ENCODE measurements around the gene MSANTD2. TPM values are rescaled to one million over a fixed set of nuclear protein-coding genes. Genes with fewer than 3 reads are reported as not detected.
"Not testable (repeated sequence)": the region's sequence is repeated elsewhere in the genome, so short reads cannot be mapped to it uniquely, and the experiment has no call there.

The MSANTD2 gene
- polyA plus RNA-seq, 2 donors = 3.8 to 9.3 TPM

- Histone ChIP-seq H3K4me3 (ENCODE audit: low read depth in 1 of 2, low read length in 2 of 2) (no peak overlapping the region), H3K9me3 (ENCODE audit: control insufficient read depth in 2 of 2, insufficient read depth in 1 of 2, low read depth in 1 of 2, low read length in 1 of 2) (no peaks in the 10 kb centered on the region), H3K36me3 (ENCODE audit: control insufficient read depth in 2 of 2, insufficient read depth in 2 of 2, low read length in 1 of 2) (no peaks in the 10 kb centered on the region), H3K4me1 (ENCODE audit: control insufficient read depth in 2 of 2, insufficient read depth in 2 of 2, low read length in 1 of 2) (no peaks in the 10 kb centered on the region), H3K27me3 (ENCODE audit: control insufficient read depth in 1 of 2, insufficient read depth in 2 of 2, low read length in 2 of 2) (no peaks in the 10 kb centered on the region), H3K27ac (ENCODE audit: low read depth in 2 of 2, low read length in 1 of 2) (no peak overlapping the region)
- WGBS, 2 donors = 92 to 94% methylated on average over 2 of the region's 2 CpGs
Measured at GRCh38 chr11:124784051-124784450, 16.2 kb downstream of the MSANTD2 start.

GRCh38 chr11:124783002-124783401 lies 17.2 kb downstream of the MSANTD2 start:
- Histone ChIP-seq H3K27me3 (ENCODE audit: control insufficient read depth in 1 of 2, insufficient read depth in 2 of 2, low read length in 2 of 2) (no peaks in the 10 kb centered on the region), H3K36me3 (ENCODE audit: control insufficient read depth in 2 of 2, insufficient read depth in 2 of 2, low read length in 1 of 2) (no peaks in the 10 kb centered on the region), H3K27ac (ENCODE audit: low read depth in 2 of 2, low read length in 1 of 2) (no peak overlapping the region), H3K4me1 (ENCODE audit: control insufficient read depth in 2 of 2, insufficient read depth in 2 of 2, low read length in 1 of 2) (no peaks in the 10 kb centered on the region), H3K4me3 (ENCODE audit: low read depth in 1 of 2, low read length in 2 of 2) (no peak overlapping the region), H3K9me3 (ENCODE audit: control insufficient read depth in 2 of 2, insufficient read depth in 1 of 2, low read depth in 1 of 2, low read length in 1 of 2) (no peaks in the 10 kb centered on the region)
- WGBS, 2 donors = 92% methylated on average over 4 of the region's 4 CpGs

GRCh38 chr11:124779568-124779967 lies 20.6 kb downstream of the MSANTD2 start:
- Histone ChIP-seq H3K4me1 (ENCODE audit: control insufficient read depth in 2 of 2, insufficient read depth in 2 of 2, low read length in 1 of 2) (no peaks in the 10 kb centered on the region), H3K27ac (ENCODE audit: low read depth in 2 of 2, low read length in 1 of 2) (no peak overlapping the region), H3K36me3 (ENCODE audit: control insufficient read depth in 2 of 2, insufficient read depth in 2 of 2, low read length in 1 of 2) (no peaks in the 10 kb centered on the region), H3K27me3 (ENCODE audit: control insufficient read depth in 1 of 2, insufficient read depth in 2 of 2, low read length in 2 of 2) (no peaks in the 10 kb centered on the region), H3K4me3 (ENCODE audit: low read depth in 1 of 2, low read length in 2 of 2) (no peak overlapping the region), H3K9me3 (ENCODE audit: control insufficient read depth in 2 of 2, insufficient read depth in 1 of 2, low read depth in 1 of 2, low read length in 1 of 2) (no peaks in the 10 kb centered on the region)
- 31 to 49% methylated on average over 1 of the region's 1 CpG for WGBS, 2 donors

GRCh38 chr11:124778281-124778680 lies 21.9 kb downstream of the MSANTD2 start:
- Histone ChIP-seq H3K27me3 (ENCODE audit: control insufficient read depth in 1 of 2, insufficient read depth in 2 of 2, low read length in 2 of 2) (no peaks in the 10 kb centered on the region), H3K4me3 (ENCODE audit: low read depth in 1 of 2, low read length in 2 of 2) (no peak overlapping the region), H3K27ac (ENCODE audit: low read depth in 2 of 2, low read length in 1 of 2) (no peak overlapping the region), H3K9me3 (ENCODE audit: control insufficient read depth in 2 of 2, insufficient read depth in 1 of 2, low read depth in 1 of 2, low read length in 1 of 2) (no peaks in the 10 kb centered on the region), H3K4me1 (ENCODE audit: control insufficient read depth in 2 of 2, insufficient read depth in 2 of 2, low read length in 1 of 2) (no peaks in the 10 kb centered on the region), H3K36me3 (ENCODE audit: control insufficient read depth in 2 of 2, insufficient read depth in 2 of 2, low read length in 1 of 2) (no peaks in the 10 kb centered on the region)
- WGBS, 2 donors = 86 to 89% methylated on average over 2 of the region's 2 CpGs

GRCh38 chr11:124776865-124777645 lies 23.2 kb downstream of the MSANTD2 start:
- Histone ChIP-seq H3K9me3 (ENCODE audit: control insufficient read depth in 2 of 2, insufficient read depth in 1 of 2, low read depth in 1 of 2, low read length in 1 of 2) (no peaks in the 10 kb centered on the region), H3K27ac (ENCODE audit: low read depth in 2 of 2, low read length in 1 of 2) (peak overlapping the region in 1 of 2 donors; percentile 14), H3K4me3 (ENCODE audit: low read depth in 1 of 2, low read length in 2 of 2) (no peak overlapping the region), H3K36me3 (ENCODE audit: control insufficient read depth in 2 of 2, insufficient read depth in 2 of 2, low read length in 1 of 2) (peaks cover 0 to 4% of the 10 kb centered on the region in 2 donors), H3K27me3 (ENCODE audit: control insufficient read depth in 1 of 2, insufficient read depth in 2 of 2, low read length in 2 of 2) (no peaks in the 10 kb centered on the region), H3K4me1 (ENCODE audit: control insufficient read depth in 2 of 2, insufficient read depth in 2 of 2, low read length in 1 of 2) (no peaks in the 10 kb centered on the region)
- WGBS, 2 donors = 78 to 82% methylated on average over 7 of the region's 7 CpGs

GRCh38 chr11:124770959-124771358 lies 29.2 kb downstream of the MSANTD2 start:
- 92% methylated on average over 6 of the region's 6 CpGs for WGBS, 2 donors
- not testable (repeated sequence) for H3K27me3 ChIP-seq (ENCODE audit: control insufficient read depth in 1 of 2, insufficient read depth in 2 of 2, low read length in 2 of 2); H3K9me3 ChIP-seq (ENCODE audit: control insufficient read depth in 2 of 2, insufficient read depth in 1 of 2, low read depth in 1 of 2, low read length in 1 of 2); H3K4me3 ChIP-seq (ENCODE audit: low read depth in 1 of 2, low read length in 2 of 2); H3K4me1 ChIP-seq (ENCODE audit: control insufficient read depth in 2 of 2, insufficient read depth in 2 of 2, low read length in 1 of 2); H3K27ac ChIP-seq (ENCODE audit: low read depth in 2 of 2, low read length in 1 of 2)
- peaks cover 4 to 10% of the 10 kb centered on the region in 2 donors for H3K36me3 ChIP-seq (ENCODE audit: control insufficient read depth in 2 of 2, insufficient read depth in 2 of 2, low read length in 1 of 2)

GRCh38 chr11:124769806-124770774 lies 30.1 kb downstream of the MSANTD2 start:
- Histone ChIP-seq H3K4me3 (ENCODE audit: low read depth in 1 of 2, low read length in 2 of 2) (no peak overlapping the region), H3K4me1 (ENCODE audit: control insufficient read depth in 2 of 2, insufficient read depth in 2 of 2, low read length in 1 of 2) (no peaks in the 10 kb centered on the region), H3K27ac (ENCODE audit: low read depth in 2 of 2, low read length in 1 of 2) (no peak overlapping the region), H3K9me3 (ENCODE audit: control insufficient read depth in 2 of 2, insufficient read depth in 1 of 2, low read depth in 1 of 2, low read length in 1 of 2) (no peaks in the 10 kb centered on the region), H3K27me3 (ENCODE audit: control insufficient read depth in 1 of 2, insufficient read depth in 2 of 2, low read length in 2 of 2) (no peaks in the 10 kb centered on the region), H3K36me3 (ENCODE audit: control insufficient read depth in 2 of 2, insufficient read depth in 2 of 2, low read length in 1 of 2) (peaks cover 4 to 10% of the 10 kb centered on the region in 2 donors)
- WGBS, 2 donors = 96 to 99% methylated on average over 8 of the region's 8 CpGs

GRCh38 chr11:124768914-124769313 lies 31.3 kb downstream of the MSANTD2 start:
- Histone ChIP-seq H3K27ac (ENCODE audit: low read depth in 2 of 2, low read length in 1 of 2) (no peak overlapping the region), H3K27me3 (ENCODE audit: control insufficient read depth in 1 of 2, insufficient read depth in 2 of 2, low read length in 2 of 2) (no peaks in the 10 kb centered on the region), H3K36me3 (ENCODE audit: control insufficient read depth in 2 of 2, insufficient read depth in 2 of 2, low read length in 1 of 2) (peaks cover 4 to 10% of the 10 kb centered on the region in 2 donors), H3K4me1 (ENCODE audit: control insufficient read depth in 2 of 2, insufficient read depth in 2 of 2, low read length in 1 of 2) (no peaks in the 10 kb centered on the region), H3K4me3 (ENCODE audit: low read depth in 1 of 2, low read length in 2 of 2) (no peak overlapping the region), H3K9me3 (ENCODE audit: control insufficient read depth in 2 of 2, insufficient read depth in 1 of 2, low read depth in 1 of 2, low read length in 1 of 2) (no peaks in the 10 kb centered on the region)
- WGBS, 2 donors = 75 to 86% methylated on average over 8 of the region's 8 CpGs

GRCh38 chr11:124766156-124766555 lies 34.0 kb downstream of the MSANTD2 start:
- WGBS, 2 donors = 95 to 97% methylated on average over 2 of the region's 2 CpGs
- Histone ChIP-seq H3K4me3 (ENCODE audit: low read depth in 1 of 2, low read length in 2 of 2) (no peak overlapping the region), H3K27ac (ENCODE audit: low read depth in 2 of 2, low read length in 1 of 2) (no peak overlapping the region)

More at GRCh38 chr11:124766156-124766555, 34.0 kb downstream of the MSANTD2 start:
- no peaks in the 10 kb centered on the region for H3K9me3 ChIP-seq (ENCODE audit: control insufficient read depth in 2 of 2, insufficient read depth in 1 of 2, low read depth in 1 of 2, low read length in 1 of 2)
- peaks cover 0 to 3% of the 10 kb centered on the region in 2 donors for H3K4me1 ChIP-seq (ENCODE audit: control insufficient read depth in 2 of 2, insufficient read depth in 2 of 2, low read length in 1 of 2)
- peaks cover 0 to 1% of the 10 kb centered on the region in 2 donors for H3K27me3 ChIP-seq (ENCODE audit: control insufficient read depth in 1 of 2, insufficient read depth in 2 of 2, low read length in 2 of 2)
- H3K36me3 ChIP-seq (ENCODE audit: control insufficient read depth in 2 of 2, insufficient read depth in 2 of 2, low read length in 1 of 2) = peaks cover 0 to 10% of the 10 kb centered on the region in 2 donors

Data from esophagus (tissue), 2 donors.